Activated CD4-positive, alpha-beta T cell treated with anti-CD3 and anti-CD28 coated beads for 24 hours (primary cell): ENCODE measurements around the gene GCSAM.

Experiments used
- DNase-seq, 2 donors: peaks; one replicate each; pipeline ENCODE4 v3.0.0-alpha.2; 2020; ENCODE audit warnings: low read depth in 2 of 2

Gene GCSAM

GRCh38 chr3:112104774-112105173, 28.3 kb downstream of the GCSAM start:
- no peak for DNase-seq

GRCh38 chr3:112101916-112102315, 31.1 kb downstream of the GCSAM start:
- no peak for DNase-seq

GRCh38 chr3:112097378-112097777, 35.7 kb downstream of the GCSAM start:
- no peak for DNase-seq

GRCh38 chr3:112096176-112096575, 36.9 kb downstream of the GCSAM start:
- DNase-seq, result no peak

- no peak for DNase-seq
Measured at GRCh38 chr3:112095731-112096130, 37.3 kb downstream of the GCSAM start.

GRCh38 chr3:112093180-112093522, 39.9 kb downstream of the GCSAM start:
- no peak for DNase-seq

- DNase-seq, result no peak
Measured at GRCh38 chr3:112092496-112093179, 40.4 kb downstream of the GCSAM start.

- DNase-seq, result no peak
Measured at GRCh38 chr3:112090887-112091586, 42.0 kb downstream of the GCSAM start.

GRCh38 chr3:112089956-112090886, 42.8 kb downstream of the GCSAM start:
- DNase-seq, result no peak

GRCh38 chr3:112088944-112089343, 44.1 kb downstream of the GCSAM start:
- DNase-seq, result no peak

GRCh38 chr3:112087746-112088145, 45.3 kb downstream of the GCSAM start:
- no peak for DNase-seq

GRCh38 chr3:112086875-112087524, 46.0 kb downstream of the GCSAM start:
- no peak for DNase-seq

- peak; percentile 20 to 47 for DNase-seq
Measured at GRCh38 chr3:112086076-112086854, 46.8 kb downstream of the GCSAM start, which contains the start of gene C3orf52. C3orf52 (plus strand) TSS chr3:112086389; CDS start chr3:112086408, 19 bp downstream.

- DNase-seq, result no peak
Measured at GRCh38 chr3:112085735-112086075, 47.3 kb downstream of the GCSAM start.

GRCh38 chr3:112084980-112085705, 47.9 kb downstream of the GCSAM start:
- DNase-seq, result no peak

GRCh38 chr3:112083239-112083638, 49.8 kb downstream of the GCSAM start:
- DNase-seq, result no peak

GRCh38 chr3:112078125-112079083, 54.6 kb downstream of the GCSAM start:
- DNase-seq, result no peak

GRCh38 chr3:112074616-112075497, 58.2 kb downstream of the GCSAM start:
- no peak for DNase-seq
